Tibial nerve (tissue), 4 donors: ENCODE data around the gene WDR31. TPM values are rescaled to one million over a fixed set of nuclear protein-coding genes. Genes with fewer than 3 reads are reported as not detected.

Experiments
- total RNA-seq, 4 donors: library from RNA; depleted of rRNA; stranded (reverse); fragments of >200 nt; gene quantifications; one replicate each; pipeline ENCODE4 v1.1.0, GENCODE V29; 2016

The WDR31 gene
- total RNA-seq, 4 donors from 2014 or later: 0.60 to 2.8 (median 1.4) TPM

Other genes starting within 250 kb of the WDR31 start
- gene SLC31A2, start 189.3 kb downstream of the WDR31 start, total RNA-seq: 10 to 100 TPM; 25.3 to 50.4 (median 39.9) TPM
- 10 to 100 TPM; 25.7 to 43.8 (median 29.2) TPM for gene FKBP15, start 119.0 kb downstream of the WDR31 start, total RNA-seq
- gene SLC31A1, start 118.7 kb downstream of the WDR31 start, total RNA-seq: 10 to 100 TPM in 2 of 4 donors, 1 to 10 TPM in 2; 6.5 to 12.9 (median 10.6) TPM
- gene CDC26, start 64.7 kb downstream of the WDR31 start, total RNA-seq: 10 to 100 TPM; 16.3 to 39.1 (median 26.8) TPM
- gene PRPF4, start 64.6 kb downstream of the WDR31 start, total RNA-seq: 10 to 100 TPM in 2 of 4 donors, 1 to 10 TPM in 2; 9.0 to 14.4 (median 10.9) TPM
- gene RNF183, start 36.9 kb downstream of the WDR31 start, total RNA-seq: under 1 TPM in 1 of 4 donors, not detected in 3; 0.20 TPM
- under 1 TPM in 3 of 4 donors, not detected in 1; 0.21 to 0.59 (median 0.30) TPM for gene BSPRY, start 9.3 kb upstream of the WDR31 start, total RNA-seq
- gene HDHD3, start 36.7 kb upstream of the WDR31 start, total RNA-seq: 10 to 100 TPM; 19.7 to 53.5 (median 25.7) TPM
- 10 to 100 TPM; 36.3 to 80.4 (median 46.8) TPM for gene ALAD, start 61.0 kb upstream of the WDR31 start, total RNA-seq
- gene POLE3, start 70.4 kb upstream of the WDR31 start, total RNA-seq: 10 to 100 TPM; 22.2 to 28.4 (median 26.0) TPM
- 1 to 10 TPM in 1 of 4 donors, under 1 TPM in 1, not detected in 2; 0.59 to 1.3 TPM for gene C9orf43, start 70.5 kb upstream of the WDR31 start, total RNA-seq
- 10 to 100 TPM; 18.0 to 45.9 (median 35.2) TPM for gene RGS3, start 123.5 kb upstream of the WDR31 start, total RNA-seq